Neural progenitor cell (in vitro differentiated cells): Measurements from ENCODE around the gene COQ10B. TPM values are rescaled to one million over a fixed set of nuclear protein-coding genes. Genes with fewer than 3 reads are reported as not detected.
"Not testable (repeated sequence)": the region's sequence is repeated elsewhere in the genome, so short reads cannot be mapped to it uniquely, and the experiment has no call there.

Experiments used
- DNase-seq: peaks from one replicate; pipeline ENCODE4 v3.0.0-alpha.2; 2016; ENCODE audit warnings: low spot score
- H2AFZ ChIP-seq: fragments of 200-600 bp; sonication (generic); replicated peaks from 2 replicates; pipeline ENCODE4 v1.6.1; 2016; ENCODE audit warnings: antibody characterized with exemption
- H3F3A ChIP-seq: fragments of 200-600 bp; sonication (generic); 2 replicates; pipeline ENCODE4 v1.6.1; 2016; ENCODE audit warnings: antibody characterized with exemption, low read depth
- H3K27ac ChIP-seq: fragments of 200-600 bp; sonication (generic); 2 replicates; pipeline ENCODE4 v1.5.1; 2016; ENCODE audit warnings: mild to moderate bottlenecking
- H3K27me3 ChIP-seq: fragments of 200-600 bp; sonication (generic); 2 replicates; pipeline ENCODE4 v1.6.1; 2016; ENCODE audit warnings: mild to moderate bottlenecking, moderate library complexity
- H3K36me3 ChIP-seq: fragments of 200-600 bp; sonication (generic); 2 replicates; pipeline ENCODE4 v1.5.1; 2016
- H3K4me1 ChIP-seq: fragments of 200-600 bp; sonication (generic); 2 replicates; pipeline ENCODE4 v1.6.1; 2016; ENCODE audit warnings: mixed run types
- H3K4me2 ChIP-seq: fragments of 200-600 bp; sonication (generic); 2 replicates; pipeline ENCODE4 v1.6.1; 2016
- H3K4me3 ChIP-seq: fragments of 200-600 bp; sonication (generic); 2 replicates; pipeline ENCODE4 v1.5.1; 2016
- H3K79me2 ChIP-seq: fragments of 200-600 bp; sonication (generic); 2 replicates; pipeline ENCODE4 v1.6.1; 2016; ENCODE audit warnings: low read depth
- H3K9ac ChIP-seq: fragments of 200-600 bp; sonication (generic); 2 replicates; pipeline ENCODE4 v1.6.1; 2016
- H3K9me3 ChIP-seq: fragments of 200-600 bp; sonication (generic); 2 replicates; pipeline ENCODE4 v1.5.1; 2016; ENCODE audit warnings: low read depth
- H4K20me1 ChIP-seq: fragments of 200-600 bp; sonication (generic); 2 replicates; pipeline ENCODE4 v1.6.1; 2016; ENCODE audit warnings: low read depth
- H3K27ac Mint-ChIP-seq: 3 replicates; pipeline ENCODE4 v1.8.0; 2021; ENCODE audit warnings: mixed read lengths
- H3K27me3 Mint-ChIP-seq: 2 replicates; pipeline ENCODE4 v1.8.0; 2022; ENCODE audit warnings: low read depth, mild to moderate bottlenecking, inconsistent platforms, moderate library complexity, mixed read lengths; ENCODE audit not compliant: insufficient read depth
- H3K36me3 Mint-ChIP-seq: 3 replicates; pipeline ENCODE4 v1.8.0; 2021; ENCODE audit warnings: mixed read lengths
- H3K4me1 Mint-ChIP-seq: 3 replicates; pipeline ENCODE4 v1.8.0; 2021; ENCODE audit warnings: mixed read lengths
- H3K4me3 Mint-ChIP-seq: 3 replicates; pipeline ENCODE4 v1.8.0; 2021; ENCODE audit warnings: mild to moderate bottlenecking, moderate library complexity, mixed read lengths
- H3K9me3 Mint-ChIP-seq: 3 replicates; pipeline ENCODE4 v1.8.0; 2020; ENCODE audit warnings: mixed read lengths
- CTCF ChIP-seq: fragments of 200-600 bp; sonication (generic); IDR thresholded peaks from 2 replicates; pipeline ENCODE4 v1.5.1; 2017; ENCODE audit warnings: antibody characterized with exemption, mild to moderate bottlenecking
- EZH2 ChIP-seq: fragments of 200-600 bp; sonication (generic); IDR thresholded peaks from 2 replicates; pipeline ENCODE4 v1.6.1; 2017; ENCODE audit warnings: antibody characterized with exemption, mild to moderate bottlenecking, moderate library complexity
- EZH2phosphoT487 ChIP-seq: fragments of 200-600 bp; sonication (generic); IDR thresholded peaks from 2 replicates; pipeline ENCODE4 v1.6.1; 2017; ENCODE audit warnings: antibody characterized with exemption
- total RNA-seq: library from RNA; depleted of rRNA; stranded (reverse); fragments of >200 nt; gene quantifications from 2 replicates; pipeline ENCODE4 v1.2.3, GENCODE V29; 2015; ENCODE audit warnings: low replicate concordance

COQ10B gene
- total RNA-seq, 1 donor from 2014 or later: 20.1 TPM

GRCh38 chr2:197480165-197481036 lies 27.0 kb downstream of the COQ10B start:
- H3K4me3 ChIP-seq: no peak overlapping the region
- H4K20me1 ChIP-seq: no peaks in the 10 kb centered on the region
- H3K9ac ChIP-seq: no peak overlapping the region
- no peaks in the 10 kb centered on the region for H3K9me3 ChIP-seq
- no peaks in the 10 kb centered on the region for H3K4me1 ChIP-seq
- H2AFZ ChIP-seq: no peak overlapping the region
- H3K4me3 Mint-ChIP-seq: no peak overlapping the region
- H3K9me3 Mint-ChIP-seq: peaks cover 10% of the 10 kb centered on the region
- no peak for TF ChIP-seq CTCF
- no peak for TF ChIP-seq EZH2
- no peak for TF ChIP-seq EZH2phosphoT487
- H3K36me3 ChIP-seq: no peaks in the 10 kb centered on the region
- H3K27ac ChIP-seq: no peak overlapping the region
- H3F3A ChIP-seq: peaks cover 22% of the 10 kb centered on the region
- H3K79me2 ChIP-seq: no peaks in the 10 kb centered on the region
- peaks cover 16% of the 10 kb centered on the region for H3K36me3 Mint-ChIP-seq
- no peaks in the 10 kb centered on the region for H3K4me1 Mint-ChIP-seq
- H3K27me3 ChIP-seq: no peaks in the 10 kb centered on the region
- H3K4me2 ChIP-seq: no peak overlapping the region
- no peak for DNase-seq
- H3K27me3 Mint-ChIP-seq: no peaks in the 10 kb centered on the region
- H3K27ac Mint-ChIP-seq: no peak overlapping the region

GRCh38 chr2:197484248-197484647 lies 30.9 kb downstream of the COQ10B start:
- DNase-seq, H3K27me3 ChIP-seq, H2AFZ ChIP-seq, H3K4me3 Mint-ChIP-seq, H4K20me1 ChIP-seq, H3K4me1 ChIP-seq, H3K4me1 Mint-ChIP-seq, H3K79me2 ChIP-seq, H3K4me2 ChIP-seq, H3K9me3 ChIP-seq, H3K4me3 ChIP-seq, H3K27ac ChIP-seq, H3K27ac Mint-ChIP-seq, H3K9me3 Mint-ChIP-seq, H3K27me3 Mint-ChIP-seq, H3K9ac ChIP-seq: not testable (repeated sequence)
- Histone ChIP-seq H3K36me3 (peaks cover 19% of the 10 kb centered on the region), H3F3A (peaks cover 54% of the 10 kb centered on the region)
- H3K36me3 Mint-ChIP-seq: peaks cover 36% of the 10 kb centered on the region

- TF ChIP-seq CTCF: no peak
- TF ChIP-seq EZH2phosphoT487: no peak
- no peak for TF ChIP-seq EZH2
- Mint-ChIP-seq H3K4me1 (no peaks in the 10 kb centered on the region), H3K27me3 (no peaks in the 10 kb centered on the region), H3K9me3 (peaks cover 10% of the 10 kb centered on the region), H3K27ac (no peak overlapping the region), H3K4me3 (no peak overlapping the region), H3K36me3 (peaks cover 43% of the 10 kb centered on the region)
- no peak for DNase-seq
- H2AFZ ChIP-seq: no peak overlapping the region
- H3K4me1 ChIP-seq: no peaks in the 10 kb centered on the region
- no peak overlapping the region for H3K4me2 ChIP-seq
- H3K79me2 ChIP-seq: peaks cover 10% of the 10 kb centered on the region
- H3K27ac ChIP-seq: no peak overlapping the region
- peaks cover 13% of the 10 kb centered on the region for H4K20me1 ChIP-seq
- peaks cover 21% of the 10 kb centered on the region for H3K36me3 ChIP-seq
- H3K9me3 ChIP-seq: no peaks in the 10 kb centered on the region
- H3F3A ChIP-seq: peaks cover 70% of the 10 kb centered on the region
- no peak overlapping the region for H3K9ac ChIP-seq
- H3K27me3 ChIP-seq: no peaks in the 10 kb centered on the region
- no peak overlapping the region for H3K4me3 ChIP-seq
Observed at GRCh38 chr2:197486175-197486574, 32.8 kb downstream of the COQ10B start.

GRCh38 chr2:197487385-197487784 lies 34.0 kb downstream of the COQ10B start:
- peaks cover 29% of the 10 kb centered on the region for H3K36me3 ChIP-seq
- no peaks in the 10 kb centered on the region for H3K4me1 Mint-ChIP-seq
- no peaks in the 10 kb centered on the region for H3K9me3 ChIP-seq
- no peaks in the 10 kb centered on the region for H3K27me3 ChIP-seq
- no peaks in the 10 kb centered on the region for H3K27me3 Mint-ChIP-seq
- no peak for TF ChIP-seq CTCF
- TF ChIP-seq EZH2: no peak
- TF ChIP-seq EZH2phosphoT487: no peak
- peaks cover 17% of the 10 kb centered on the region for H4K20me1 ChIP-seq
- H3K9ac ChIP-seq: no peak overlapping the region
- H2AFZ ChIP-seq: no peak overlapping the region
- H3K4me1 ChIP-seq: no peaks in the 10 kb centered on the region
- no peak overlapping the region for H3K27ac ChIP-seq
- H3K79me2 ChIP-seq: peaks cover 22% of the 10 kb centered on the region
- peaks cover 50% of the 10 kb centered on the region for H3K36me3 Mint-ChIP-seq
- peaks cover 10% of the 10 kb centered on the region for H3K9me3 Mint-ChIP-seq
- H3K4me3 ChIP-seq: no peak overlapping the region
- H3K4me2 ChIP-seq: no peak overlapping the region
- no peak for DNase-seq
- peaks cover 81% of the 10 kb centered on the region for H3F3A ChIP-seq
- H3K4me3 Mint-ChIP-seq: no peak overlapping the region
- no peak overlapping the region for H3K27ac Mint-ChIP-seq
